ENCODE data around the gene DNAAF1.
"Not testable (repeated sequence)": the region's sequence is repeated elsewhere in the genome, so short reads cannot be mapped to it uniquely, and the experiment has no call there.

The DNAAF1 gene

GRCh38 chr16:84207879-84208278, 62.8 kb downstream of the DNAAF1 start:
- no peak for DNase-seq (ENCODE audit: low read depth in 2 of 2)

GRCh38 chr16:84209989-84210388, 64.9 kb downstream of the DNAAF1 start:
- DNase-seq (ENCODE audit: low read depth in 2 of 2): no peak

- DNase-seq (ENCODE audit: low read depth in 2 of 2): no peak
These were observed 67.0 kb downstream of the DNAAF1 start for GRCh38 chr16:84212154-84212553.

- no peak for DNase-seq (ENCODE audit: low read depth in 2 of 2)
These were observed 67.5 kb downstream of the DNAAF1 start for GRCh38 chr16:84212631-84213030.

- DNase-seq (ENCODE audit: low read depth in 2 of 2): no peak
These were observed 69.5 kb downstream of the DNAAF1 start for GRCh38 chr16:84214451-84215066.

- no peak for DNase-seq (ENCODE audit: low read depth in 2 of 2)
These were observed 70.4 kb downstream of the DNAAF1 start for GRCh38 chr16:84215531-84215930.

- not testable (repeated sequence) for DNase-seq (ENCODE audit: low read depth in 2 of 2)
These were observed 71.0 kb downstream of the DNAAF1 start for GRCh38 chr16:84216144-84216543.

GRCh38 chr16:84218176-84218823, 73.2 kb downstream of the DNAAF1 start:
- DNase-seq (ENCODE audit: low read depth in 2 of 2): no peak

- no peak for DNase-seq (ENCODE audit: low read depth in 2 of 2)
These were observed 73.8 kb downstream of the DNAAF1 start for GRCh38 chr16:84218956-84219355.

- no peak for DNase-seq (ENCODE audit: low read depth in 2 of 2)
These were observed 75.7 kb downstream of the DNAAF1 start for GRCh38 chr16:84220851-84221250.

- DNase-seq (ENCODE audit: low read depth in 2 of 2): no peak
These were observed 78.3 kb downstream of the DNAAF1 start for GRCh38 chr16:84223456-84223855.

GRCh38 chr16:84224554-84224953, 79.4 kb downstream of the DNAAF1 start:
- no peak for DNase-seq (ENCODE audit: low read depth in 2 of 2)

GRCh38 chr16:84225126-84225525, 80.0 kb downstream of the DNAAF1 start:
- no peak for DNase-seq (ENCODE audit: low read depth in 2 of 2)

- no peak for DNase-seq (ENCODE audit: low read depth in 2 of 2)
These were observed 80.5 kb downstream of the DNAAF1 start for GRCh38 chr16:84225571-84225970.

GRCh38 chr16:84226026-84226425, 80.9 kb downstream of the DNAAF1 start:
- DNase-seq (ENCODE audit: low read depth in 2 of 2): no peak

Data from fibroblast of skin of left quadriceps (primary cell).